ENCODE results near the gene OPCML. TPM values are rescaled to one million over a fixed set of nuclear protein-coding genes. Genes with fewer than 3 reads are reported as not detected.

The OPCML gene
- total and polyA plus RNA-seq, 2 of the 13 experiments (the other 11 are each of a cell fraction or from before 2014, with no cell fraction given) = not detected

GRCh38 chr11:133425992-133426391 is 106.3 kb downstream of the OPCML start:
- Histone ChIP-seq H3K79me2 (ENCODE audit: insufficient read depth, low read length) (no peaks in the 10 kb centered on the region), H3K9me3 (ENCODE audit: low read length) (no peaks in the 10 kb centered on the region), H3K36me3 (replicated peaks in 1 of 2; ENCODE audit: control insufficient read depth in 1 of 2, insufficient read depth in 2 of 2, low read length in 2 of 2) (no peaks in the 10 kb centered on the region), H3K4me3 (replicated peaks in 1 of 3; ENCODE audit: insufficient read depth in 1 of 3, low read depth in 2 of 3, low read length in 3 of 3) (no peak overlapping the region), H3K9ac (ENCODE audit: insufficient read depth, low read depth, low read length) (no peak overlapping the region), H3K4me1 (ENCODE audit: insufficient read depth, low read length) (no peaks in the 10 kb centered on the region), H4K20me1 (ENCODE audit: insufficient read depth, low read length) (no peaks in the 10 kb centered on the region), H3K27me3 (ENCODE audit: control insufficient read depth in 1 of 2, insufficient read depth in 2 of 2, low read length in 2 of 2) (no peaks in the 10 kb centered on the region; a peak in 1 of 5 replicates), H2AFZ (ENCODE audit: low read length) (no peak overlapping the region), H3K27ac (ENCODE audit: extremely low read length, insufficient read depth, low read length) (no peak overlapping the region), H3K4me2 (ENCODE audit: low read depth, low read length) (no peak overlapping the region)
- no peak for DNase-seq (ENCODE audit: low spot score)
- TF ChIP-seq, protein P1, sequence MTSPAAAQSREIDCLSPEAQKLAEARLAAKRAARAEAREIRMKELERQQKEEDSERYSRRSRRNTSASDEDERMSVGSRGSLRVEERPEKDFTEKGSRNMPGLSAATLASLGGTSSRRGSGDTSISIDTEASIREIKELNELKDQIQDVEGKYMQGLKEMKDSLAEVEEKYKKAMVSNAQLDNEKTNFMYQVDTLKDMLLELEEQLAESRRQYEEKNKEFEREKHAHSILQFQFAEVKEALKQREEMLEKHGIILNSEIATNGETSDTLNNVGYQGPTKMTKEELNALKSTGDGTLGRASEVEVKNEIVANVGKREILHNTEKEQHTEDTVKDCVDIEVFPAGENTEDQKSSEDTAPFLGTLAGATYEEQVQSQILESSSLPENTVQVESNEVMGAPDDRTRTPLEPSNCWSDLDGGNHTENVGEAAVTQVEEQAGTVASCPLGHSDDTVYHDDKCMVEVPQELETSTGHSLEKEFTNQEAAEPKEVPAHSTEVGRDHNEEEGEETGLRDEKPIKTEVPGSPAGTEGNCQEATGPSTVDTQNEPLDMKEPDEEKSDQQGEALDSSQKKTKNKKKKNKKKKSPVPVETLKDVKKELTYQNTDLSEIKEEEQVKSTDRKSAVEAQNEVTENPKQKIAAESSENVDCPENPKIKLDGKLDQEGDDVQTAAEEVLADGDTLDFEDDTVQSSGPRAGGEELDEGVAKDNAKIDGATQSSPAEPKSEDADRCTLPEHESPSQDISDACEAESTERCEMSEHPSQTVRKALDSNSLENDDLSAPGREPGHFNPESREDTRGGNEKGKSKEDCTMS (CRISPR knock-in tag; conservative IDR thresholded peaks at IDR 0.05) = no peak
- TF ChIP-seq ZNF253 (CRISPR knock-in tag; IDR thresholded peaks at IDR 0.05; ENCODE audit: borderline replicate concordance) (no peak), RNF219 (CRISPR knock-in tag; IDR thresholded peaks at IDR 0.05) (no peak), ZNF431 (CRISPR knock-in tag; IDR thresholded peaks at IDR 0.05; ENCODE audit: borderline replicate concordance, low read depth) (no peak), SP140L (CRISPR knock-in tag; IDR thresholded peaks at IDR 0.05; ENCODE audit: borderline replicate concordance) (no peak)
- TF ChIP-seq, protein P2, sequence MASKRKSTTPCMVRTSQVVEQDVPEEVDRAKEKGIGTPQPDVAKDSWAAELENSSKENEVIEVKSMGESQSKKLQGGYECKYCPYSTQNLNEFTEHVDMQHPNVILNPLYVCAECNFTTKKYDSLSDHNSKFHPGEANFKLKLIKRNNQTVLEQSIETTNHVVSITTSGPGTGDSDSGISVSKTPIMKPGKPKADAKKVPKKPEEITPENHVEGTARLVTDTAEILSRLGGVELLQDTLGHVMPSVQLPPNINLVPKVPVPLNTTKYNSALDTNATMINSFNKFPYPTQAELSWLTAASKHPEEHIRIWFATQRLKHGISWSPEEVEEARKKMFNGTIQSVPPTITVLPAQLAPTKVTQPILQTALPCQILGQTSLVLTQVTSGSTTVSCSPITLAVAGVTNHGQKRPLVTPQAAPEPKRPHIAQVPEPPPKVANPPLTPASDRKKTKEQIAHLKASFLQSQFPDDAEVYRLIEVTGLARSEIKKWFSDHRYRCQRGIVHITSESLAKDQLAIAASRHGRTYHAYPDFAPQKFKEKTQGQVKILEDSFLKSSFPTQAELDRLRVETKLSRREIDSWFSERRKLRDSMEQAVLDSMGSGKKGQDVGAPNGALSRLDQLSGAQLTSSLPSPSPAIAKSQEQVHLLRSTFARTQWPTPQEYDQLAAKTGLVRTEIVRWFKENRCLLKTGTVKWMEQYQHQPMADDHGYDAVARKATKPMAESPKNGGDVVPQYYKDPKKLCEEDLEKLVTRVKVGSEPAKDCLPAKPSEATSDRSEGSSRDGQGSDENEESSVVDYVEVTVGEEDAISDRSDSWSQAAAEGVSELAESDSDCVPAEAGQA (IDR thresholded peaks at IDR 0.05; ENCODE audit: low read depth) = no peak
- TF ChIP-seq, protein P2 (CRISPR knock-in tag; IDR thresholded peaks at IDR 0.05; ENCODE audit: borderline replicate concordance) = no peak
- FAIRE-seq = no peak
- ATAC-seq = no peak
- ChIA-PET CTCF (ENCODE audit: low intra/inter-chr PET ratio, low total read pairs) (no interaction called here), POLR2A (no interaction called here)
- no TSS peak for BruUV-seq (replicated peaks)
- in situ Hi-C loops (cut with HindIII; ENCODE audit: extremely low pct_ligation_motif_present, low pct_unique_long_range_greater_than_20kb) = no loop called here
- intact Hi-C loops (cut with micrococcal nuclease; ENCODE audit: unreplicated experiment) = no loop called here

Measured in HepG2 (cell line).